Progenitor cell of endocrine pancreas (in vitro differentiated cells): Measurements from ENCODE around the gene SFSWAP. TPM values are rescaled to one million over a fixed set of nuclear protein-coding genes. Genes with fewer than 3 reads are reported as not detected.
"Not testable (repeated sequence)": the region's sequence is repeated elsewhere in the genome, so short reads cannot be mapped to it uniquely, and the experiment has no call there.

Experiments
- DNase-seq: peaks from one replicate; pipeline ENCODE4 v3.0.0; 2021; ENCODE audit warnings: low spot score; ENCODE audit not compliant: unreplicated experiment
- H3K27ac Mint-ChIP-seq: 2 replicates; pipeline ENCODE4 v1.8.0; 2021; ENCODE audit warnings: mild to moderate bottlenecking, moderate library complexity, mixed read lengths
- H3K27me3 Mint-ChIP-seq: 2 replicates; pipeline ENCODE4 v1.8.0; 2021; ENCODE audit warnings: mixed read lengths
- H3K36me3 Mint-ChIP-seq: 2 replicates; pipeline ENCODE4 v1.8.0; 2022; ENCODE audit warnings: mixed read lengths; ENCODE audit not compliant: insufficient read depth
- H3K4me1 Mint-ChIP-seq: 2 replicates; pipeline ENCODE4 v1.8.0; 2021; ENCODE audit warnings: low read depth, mixed read lengths
- H3K4me3 Mint-ChIP-seq: 2 replicates; pipeline ENCODE4 v1.8.0; 2021; ENCODE audit warnings: low read depth, mild to moderate bottlenecking, moderate library complexity, mixed read lengths
- H3K9me3 Mint-ChIP-seq: 2 replicates; pipeline ENCODE4 v1.8.0; 2021; ENCODE audit warnings: low read depth, mixed read lengths
- total RNA-seq: library from RNA; stranded (reverse); gene quantifications from 2 replicates; pipeline ENCODE4 v1.2.1, GENCODE V29; 2021
- TF ChIP-seq, protein P1 (sequence below): fragments of 200-600 bp; sonication (generic); IDR thresholded peaks from one replicate; pipeline ENCODE4 v1.5.0; 2021; ENCODE audit warnings: antibody characterized with exemption, mild to moderate bottlenecking; ENCODE audit not compliant: unreplicated experiment

Gene SFSWAP
- total RNA-seq, 1 donor from 2014 or later = 62.1 TPM

DNA sequence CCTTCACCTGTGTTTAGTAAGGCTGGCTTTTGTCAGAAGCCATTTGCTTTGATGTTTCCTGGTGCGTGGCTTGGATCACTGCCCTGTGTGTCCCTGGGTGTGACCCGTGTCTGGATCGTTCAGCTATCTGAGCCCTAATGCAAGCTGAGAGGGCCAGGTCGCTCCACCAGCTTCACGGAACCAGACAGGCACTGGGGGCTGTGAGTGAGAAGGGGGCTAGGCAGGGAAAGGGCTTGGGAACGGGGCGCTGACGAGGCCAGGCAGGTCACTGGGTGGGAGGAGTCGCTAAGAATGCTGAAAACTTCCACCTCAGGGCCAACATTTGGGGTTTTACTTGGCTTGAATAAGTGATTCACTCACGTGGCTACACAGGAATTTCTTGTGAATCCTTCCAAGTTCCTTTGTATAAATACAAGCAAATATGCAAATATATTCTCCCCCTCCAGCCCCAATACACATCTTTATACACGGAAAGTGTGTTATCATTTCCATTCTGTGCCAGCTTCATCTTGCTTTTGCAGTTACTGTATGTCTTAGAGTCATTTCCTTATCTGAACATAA is 93.2 kb downstream of the SFSWAP start:
- Mint-ChIP-seq H3K9me3 (no peaks in the 10 kb centered on the region), H3K27ac (no peak overlapping the region), H3K27me3 (no peaks in the 10 kb centered on the region), H3K36me3 (peaks cover 12% of the 10 kb centered on the region), H3K4me3 (no peak overlapping the region), H3K4me1 (no peaks in the 10 kb centered on the region)
- no peak for DNase-seq
- TF ChIP-seq, protein P1, sequence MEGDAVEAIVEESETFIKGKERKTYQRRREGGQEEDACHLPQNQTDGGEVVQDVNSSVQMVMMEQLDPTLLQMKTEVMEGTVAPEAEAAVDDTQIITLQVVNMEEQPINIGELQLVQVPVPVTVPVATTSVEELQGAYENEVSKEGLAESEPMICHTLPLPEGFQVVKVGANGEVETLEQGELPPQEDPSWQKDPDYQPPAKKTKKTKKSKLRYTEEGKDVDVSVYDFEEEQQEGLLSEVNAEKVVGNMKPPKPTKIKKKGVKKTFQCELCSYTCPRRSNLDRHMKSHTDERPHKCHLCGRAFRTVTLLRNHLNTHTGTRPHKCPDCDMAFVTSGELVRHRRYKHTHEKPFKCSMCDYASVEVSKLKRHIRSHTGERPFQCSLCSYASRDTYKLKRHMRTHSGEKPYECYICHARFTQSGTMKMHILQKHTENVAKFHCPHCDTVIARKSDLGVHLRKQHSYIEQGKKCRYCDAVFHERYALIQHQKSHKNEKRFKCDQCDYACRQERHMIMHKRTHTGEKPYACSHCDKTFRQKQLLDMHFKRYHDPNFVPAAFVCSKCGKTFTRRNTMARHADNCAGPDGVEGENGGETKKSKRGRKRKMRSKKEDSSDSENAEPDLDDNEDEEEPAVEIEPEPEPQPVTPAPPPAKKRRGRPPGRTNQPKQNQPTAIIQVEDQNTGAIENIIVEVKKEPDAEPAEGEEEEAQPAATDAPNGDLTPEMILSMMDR = no peak

DNA sequence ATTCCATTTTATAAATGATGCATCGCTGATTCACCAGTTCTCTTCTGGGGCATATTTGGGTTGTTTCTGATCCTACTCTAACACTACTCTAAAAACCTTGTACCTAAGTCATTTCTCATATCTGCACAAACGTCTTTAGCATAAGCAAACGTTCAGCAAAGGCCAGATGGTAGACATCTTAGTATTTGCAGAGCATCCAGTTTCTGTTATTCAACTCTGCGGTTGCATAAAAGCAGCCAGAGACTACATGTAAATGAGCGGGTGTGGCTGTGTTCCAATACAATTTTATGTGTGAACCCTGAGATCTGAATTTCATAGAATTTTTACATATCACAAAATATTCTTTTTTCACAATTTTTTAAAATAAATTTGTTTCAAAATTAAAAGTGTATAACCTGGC is 94.5 kb downstream of the SFSWAP start:
- Mint-ChIP-seq H3K4me3 (no peak overlapping the region), H3K9me3 (no peaks in the 10 kb centered on the region), H3K27me3 (no peaks in the 10 kb centered on the region), H3K36me3 (peaks cover 8% of the 10 kb centered on the region), H3K27ac (no peak overlapping the region), H3K4me1 (no peaks in the 10 kb centered on the region)
- TF ChIP-seq, protein P1 = no peak
- no peak for DNase-seq

DNA sequence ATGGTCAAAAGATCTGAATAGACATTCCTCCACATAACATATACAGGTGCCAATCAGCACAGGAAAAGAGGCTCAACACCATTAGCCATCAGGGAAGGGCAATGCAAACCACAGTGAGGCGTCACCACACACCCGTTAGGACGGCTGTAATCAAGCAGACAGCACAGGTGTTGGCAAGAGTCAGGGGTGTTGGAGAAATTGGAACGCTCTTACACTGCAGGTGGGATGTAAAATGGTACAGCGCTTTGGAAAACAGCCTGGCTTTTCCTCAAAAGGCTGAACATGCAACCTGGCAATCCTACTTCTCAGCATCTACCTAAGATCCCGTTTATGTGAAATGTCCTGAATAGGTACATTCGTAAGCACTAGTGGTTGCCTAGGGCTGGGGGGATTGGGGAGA is 95.8 kb downstream of the SFSWAP start:
- H3K36me3 Mint-ChIP-seq = peaks cover 4% of the 10 kb centered on the region
- H3K27me3 Mint-ChIP-seq = no peaks in the 10 kb centered on the region
- H3K9me3 Mint-ChIP-seq = no peaks in the 10 kb centered on the region
- DNase-seq = no peak
- H3K27ac Mint-ChIP-seq = no peak overlapping the region
- H3K4me1 Mint-ChIP-seq = no peaks in the 10 kb centered on the region
- TF ChIP-seq, protein P1 = no peak
- no peak overlapping the region for H3K4me3 Mint-ChIP-seq

DNA sequence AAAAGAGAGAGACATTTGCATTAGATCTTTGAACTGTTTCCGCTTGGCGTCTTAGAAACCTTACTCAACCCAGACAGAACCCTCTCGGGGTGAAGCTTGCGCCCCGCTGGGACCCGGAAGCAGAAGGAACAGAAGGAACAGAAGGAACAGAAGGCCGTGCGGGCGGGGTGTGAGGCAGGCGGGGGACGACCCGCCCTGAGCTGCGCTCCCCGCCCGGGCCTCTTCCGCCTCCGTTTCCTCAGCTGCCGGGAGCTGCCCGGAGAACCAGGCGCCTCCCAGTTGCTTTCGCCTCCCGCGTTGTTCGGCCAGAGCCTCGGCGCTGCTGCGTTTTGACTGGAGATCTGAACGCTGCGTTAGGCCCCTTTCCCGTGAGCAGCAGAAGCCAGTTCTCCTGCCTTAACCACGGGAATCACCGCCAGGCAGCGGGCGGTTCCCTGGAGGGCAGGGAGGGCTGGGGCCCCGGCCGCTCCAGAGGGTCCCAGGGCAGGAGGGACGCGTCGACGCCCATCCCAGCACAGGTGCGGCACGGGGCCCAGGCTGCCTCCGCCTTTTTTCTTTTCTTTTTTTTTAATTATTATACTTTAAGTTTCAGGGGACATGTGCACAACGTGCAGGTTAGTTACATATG is 98.0 kb downstream of the SFSWAP start:
- DNase-seq = no peak
- H3K27ac Mint-ChIP-seq = no peak overlapping the region
- TF ChIP-seq, protein P1 = no peak
- no peaks in the 10 kb centered on the region for H3K27me3 Mint-ChIP-seq
- no peaks in the 10 kb centered on the region for H3K4me1 Mint-ChIP-seq
- peaks cover 9% of the 10 kb centered on the region for H3K9me3 Mint-ChIP-seq
- H3K36me3 Mint-ChIP-seq = no peaks in the 10 kb centered on the region
- H3K4me3 Mint-ChIP-seq = no peak overlapping the region

DNA sequence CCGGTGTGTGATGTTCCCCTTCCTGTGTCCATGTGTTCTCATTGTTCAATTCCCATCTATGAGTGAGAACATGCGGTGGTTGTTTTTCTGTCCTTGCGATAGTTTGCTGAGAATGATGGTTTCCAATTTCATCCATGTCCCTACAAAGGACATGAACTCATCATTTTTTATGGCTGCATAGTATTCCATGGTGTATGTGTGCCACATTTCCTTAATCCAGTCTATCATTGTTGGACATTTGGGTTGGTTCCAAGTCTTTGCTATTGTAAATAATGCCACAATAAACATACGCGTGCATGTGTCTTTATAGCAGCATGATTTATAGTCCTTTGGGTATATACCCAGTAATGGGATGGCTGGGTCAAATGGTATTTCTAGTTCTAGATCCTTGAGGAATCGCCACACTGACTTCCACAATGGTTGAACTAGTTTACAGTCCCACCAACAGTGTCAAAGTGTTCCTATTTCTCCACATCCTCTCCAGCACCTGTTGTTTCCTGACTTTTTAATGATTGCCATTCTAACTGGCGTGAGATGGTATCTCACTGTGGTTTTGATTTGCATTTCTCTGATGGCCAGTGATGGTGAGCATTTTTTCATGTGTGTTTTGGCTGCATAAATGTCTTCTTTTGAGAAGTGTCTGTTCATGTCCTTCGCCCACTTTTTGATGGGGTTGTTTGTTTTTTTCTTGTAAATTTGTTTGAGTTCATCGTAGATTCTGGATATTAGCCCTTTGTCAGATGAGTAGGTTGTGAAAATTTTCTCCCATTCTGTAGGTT is 98.8 kb downstream of the SFSWAP start:
- H3K36me3 Mint-ChIP-seq, H3K9me3 Mint-ChIP-seq, H3K4me3 Mint-ChIP-seq, H3K4me1 Mint-ChIP-seq, H3K27ac Mint-ChIP-seq, DNase-seq, H3K27me3 Mint-ChIP-seq: not testable (repeated sequence)

DNA sequence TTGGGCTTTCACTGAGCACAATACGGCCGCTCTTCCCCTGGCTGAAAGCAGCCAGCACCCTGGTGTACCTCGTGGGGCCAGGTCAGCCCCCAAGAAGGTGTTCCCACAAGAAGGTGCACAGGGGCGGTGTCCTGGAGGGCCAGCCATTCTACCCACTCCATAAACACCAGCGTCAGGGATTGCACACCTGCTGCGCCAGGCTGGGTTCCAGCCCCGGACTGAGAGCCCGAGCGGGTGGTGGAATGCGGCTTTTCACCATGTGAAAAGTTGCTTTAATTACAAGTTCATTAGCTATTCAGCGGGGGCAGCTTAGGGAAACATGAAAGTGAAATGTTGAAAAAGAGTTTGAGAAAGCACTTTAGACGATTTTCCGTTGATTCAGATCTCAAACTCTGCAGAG is 99.8 kb downstream of the SFSWAP start:
- no peaks in the 10 kb centered on the region for H3K36me3 Mint-ChIP-seq
- TF ChIP-seq, protein P1 = no peak
- H3K4me1 Mint-ChIP-seq = no peaks in the 10 kb centered on the region
- no peak for DNase-seq
- H3K27me3 Mint-ChIP-seq = no peaks in the 10 kb centered on the region
- H3K27ac Mint-ChIP-seq = no peak overlapping the region
- peaks cover 9% of the 10 kb centered on the region for H3K9me3 Mint-ChIP-seq
- H3K4me3 Mint-ChIP-seq = no peak overlapping the region
